Subcutaneous abdominal adipose tissue (tissue), 5 donors: ENCODE data around the gene SMARCAD1.

ENCODE experiments used
- H3K27ac ChIP-seq: one replicate; pipeline ENCODE4 v1.7.0; 2013; ENCODE audit warnings: low read depth, mild to moderate bottlenecking, inconsistent platforms, low read length, moderate library complexity
- H3K27me3 ChIP-seq, 5 donors: one replicate each; pipeline ENCODE4 v1.7.0; 2013; ENCODE audit warnings: low read length in 5 of 5, inconsistent platforms in 1 of 5; ENCODE audit not compliant: control insufficient read depth in 5 of 5, insufficient read depth in 4 of 5
- H3K36me3 ChIP-seq, 5 donors: one replicate each; pipeline ENCODE4 v1.7.0; 2013; ENCODE audit warnings: low read length in 5 of 5; ENCODE audit not compliant: control insufficient read depth in 5 of 5, insufficient read depth in 5 of 5
- H3K4me1 ChIP-seq, 5 donors: one replicate each; pipeline ENCODE4 v1.7.0; 2013; ENCODE audit warnings: low read length in 5 of 5, mild to moderate bottlenecking in 3 of 5, moderate library complexity in 1 of 5; ENCODE audit not compliant: control insufficient read depth in 5 of 5, insufficient read depth in 5 of 5
- H3K4me3 ChIP-seq, 5 donors: one replicate each; pipeline ENCODE4 v1.7.0; 2013; ENCODE audit warnings: low read length in 5 of 5, low read depth in 1 of 5
- H3K9ac ChIP-seq, 5 donors: one replicate each; pipeline ENCODE4 v1.7.0; 2013; ENCODE audit warnings: low read length in 5 of 5, mild to moderate bottlenecking in 4 of 5, moderate library complexity in 3 of 5
- H3K9me3 ChIP-seq, 5 donors: one replicate each; pipeline ENCODE4 v1.7.0; 2013; ENCODE audit warnings: low read length in 5 of 5; ENCODE audit not compliant: control insufficient read depth in 5 of 5
- donor health status: healthy.
- donor health status: healthy.
- donor health status: healthy.
- donor health status: healthy.
- donor health status: healthy.

SMARCAD1 gene

GRCh38 chr4:94251094-94251493, 43.4 kb downstream of the SMARCAD1 start:
- peaks cover 0 to 2% (median 0%) of the 10 kb centered on the region in 5 donors for H3K4me1 ChIP-seq
- H3K36me3 ChIP-seq = peaks cover 22 to 41% (median 28%) of the 10 kb centered on the region in 5 donors
- H3K27me3 ChIP-seq = no peaks in the 10 kb centered on the region

DNA sequence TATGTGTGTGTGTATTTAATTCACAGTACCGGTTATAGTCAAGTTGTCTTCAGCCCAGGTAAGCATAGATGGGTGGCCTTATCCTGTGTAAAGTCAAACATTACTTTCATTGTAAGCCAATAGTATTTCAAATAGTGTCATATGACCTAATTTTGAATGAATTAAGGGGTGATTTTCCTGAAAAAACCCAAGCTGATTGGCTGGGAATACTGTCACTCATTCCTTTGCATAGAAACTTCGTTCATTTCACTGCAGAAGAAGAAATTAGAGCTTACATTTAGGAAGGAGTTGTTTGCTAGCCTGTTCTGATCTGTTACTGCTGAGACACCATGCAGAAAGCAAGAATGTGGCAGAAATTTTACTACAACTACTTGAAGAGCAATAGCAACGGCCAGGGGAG, 45.4 kb downstream of the SMARCAD1 start:
- Histone ChIP-seq H3K36me3 (peaks cover 16 to 34% (median 20%) of the 10 kb centered on the region in 5 donors), H3K27me3 (no peaks in the 10 kb centered on the region), H3K27ac (no peak overlapping the region), H3K4me3 (no peak overlapping the region), H3K9me3 (no peaks in the 10 kb centered on the region), H3K9ac (no peak overlapping the region), H3K4me1 (peaks cover 0 to 2% (median 0%) of the 10 kb centered on the region in 5 donors)

More at GRCh38 chr4:94251094-94251493, 43.4 kb downstream of the SMARCAD1 start:
- H3K9ac ChIP-seq = no peak overlapping the region
- H3K27ac ChIP-seq = no peak overlapping the region
- H3K4me3 ChIP-seq = no peak overlapping the region
- no peaks in the 10 kb centered on the region for H3K9me3 ChIP-seq

- no peaks in the 10 kb centered on the region for H3K9me3 ChIP-seq
- H3K36me3 ChIP-seq = peaks cover 12 to 33% (median 24%) of the 10 kb centered on the region in 5 donors
Observed at GRCh38 chr4:94256144-94256783, 48.6 kb downstream of the SMARCAD1 start.

DNA sequence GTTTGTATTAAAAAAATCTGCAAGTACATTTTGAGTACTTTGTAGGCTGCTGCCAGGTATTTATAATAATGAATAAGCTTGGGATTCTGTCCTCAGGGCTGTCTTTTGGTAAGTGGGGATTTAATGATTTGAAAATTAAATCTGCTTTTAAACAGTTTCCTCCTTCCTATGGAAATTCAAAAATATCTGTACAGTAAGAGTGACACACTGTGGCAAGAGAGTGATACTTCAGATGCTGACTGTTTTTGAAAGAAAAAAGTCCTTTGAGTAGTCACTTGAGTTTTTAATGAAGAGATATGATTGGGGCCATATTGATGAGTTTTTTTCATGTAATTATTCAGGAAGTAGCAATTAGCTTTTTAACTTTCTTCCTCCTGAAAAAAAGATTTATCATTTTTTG, 49.2 kb downstream of the SMARCAD1 start:
- H3K36me3 ChIP-seq = peaks cover 12 to 31% (median 29%) of the 10 kb centered on the region in 5 donors
- H3K9me3 ChIP-seq = no peaks in the 10 kb centered on the region
- H3K4me1 ChIP-seq = peaks cover 0 to 2% (median 0%) of the 10 kb centered on the region in 5 donors
- H3K27ac ChIP-seq = no peak overlapping the region
- no peak overlapping the region for H3K9ac ChIP-seq
- no peaks in the 10 kb centered on the region for H3K27me3 ChIP-seq
- H3K4me3 ChIP-seq = no peak overlapping the region

More at GRCh38 chr4:94256144-94256783, 48.6 kb downstream of the SMARCAD1 start:
- H3K27ac ChIP-seq = no peak overlapping the region
- peaks cover 0 to 2% (median 0%) of the 10 kb centered on the region in 5 donors for H3K4me1 ChIP-seq
- H3K9ac ChIP-seq = no peak overlapping the region
- no peaks in the 10 kb centered on the region for H3K27me3 ChIP-seq
- H3K4me3 ChIP-seq = no peak overlapping the region

GRCh38 chr4:94262163-94263016, 54.7 kb downstream of the SMARCAD1 start:
- no peak overlapping the region for H3K27ac ChIP-seq
- H3K27me3 ChIP-seq = no peaks in the 10 kb centered on the region
- H3K36me3 ChIP-seq = peaks cover 3 to 32% (median 15%) of the 10 kb centered on the region in 5 donors
- no peaks in the 10 kb centered on the region for H3K9me3 ChIP-seq
- no peaks in the 10 kb centered on the region for H3K4me1 ChIP-seq
- H3K9ac ChIP-seq = no peak overlapping the region
- no peak overlapping the region for H3K4me3 ChIP-seq

DNA sequence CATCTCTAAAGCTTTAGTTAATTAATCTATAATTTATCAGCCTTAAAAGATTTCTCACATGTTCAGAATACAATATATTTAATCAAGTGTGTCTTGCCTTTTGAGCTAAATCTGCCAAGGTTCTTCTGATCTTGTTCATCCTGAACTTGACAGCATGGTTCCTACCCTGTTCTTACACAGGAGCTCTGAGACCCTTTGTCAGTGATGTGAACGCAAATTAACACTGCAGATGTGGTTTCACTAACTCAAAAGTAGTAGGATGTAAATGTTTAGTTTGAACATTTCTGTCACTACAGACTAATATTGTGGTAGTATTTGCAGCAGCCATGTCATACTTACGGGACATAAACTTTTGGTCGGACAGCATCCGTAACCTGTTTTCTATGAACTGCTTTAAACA, 59.4 kb downstream of the SMARCAD1 start:
- peaks cover 13 to 34% (median 20%) of the 10 kb centered on the region in 5 donors for H3K36me3 ChIP-seq
- no peaks in the 10 kb centered on the region for H3K9me3 ChIP-seq
- no peak overlapping the region for H3K4me3 ChIP-seq
- H3K9ac ChIP-seq = no peak overlapping the region
- no peak overlapping the region for H3K27ac ChIP-seq
- no peaks in the 10 kb centered on the region for H3K4me1 ChIP-seq
- no peaks in the 10 kb centered on the region for H3K27me3 ChIP-seq

GRCh38 chr4:94271248-94271647, 63.6 kb downstream of the SMARCAD1 start:
- no peak overlapping the region for H3K27ac ChIP-seq
- H3K36me3 ChIP-seq = peaks cover 25 to 49% (median 39%) of the 10 kb centered on the region in 5 donors
- no peaks in the 10 kb centered on the region for H3K4me1 ChIP-seq
- no peaks in the 10 kb centered on the region for H3K9me3 ChIP-seq
- no peak overlapping the region for H3K9ac ChIP-seq
- H3K27me3 ChIP-seq = no peaks in the 10 kb centered on the region
- no peak overlapping the region for H3K4me3 ChIP-seq

GRCh38 chr4:94274912-94275311, 67.2 kb downstream of the SMARCAD1 start:
- H3K27me3 ChIP-seq = no peaks in the 10 kb centered on the region
- no peak overlapping the region for H3K4me3 ChIP-seq
- peaks cover 44 to 67% (median 63%) of the 10 kb centered on the region in 5 donors for H3K36me3 ChIP-seq
- no peak overlapping the region for H3K27ac ChIP-seq
- no peaks in the 10 kb centered on the region for H3K9me3 ChIP-seq
- no peaks in the 10 kb centered on the region for H3K4me1 ChIP-seq
- no peak overlapping the region for H3K9ac ChIP-seq

- H3K36me3 ChIP-seq = peaks cover 50 to 72% (median 70%) of the 10 kb centered on the region in 5 donors
- no peak overlapping the region for H3K27ac ChIP-seq
- H3K27me3 ChIP-seq = no peaks in the 10 kb centered on the region
- no peak overlapping the region for H3K4me3 ChIP-seq
- H3K9ac ChIP-seq = no peak overlapping the region
- H3K9me3 ChIP-seq = no peaks in the 10 kb centered on the region
- H3K4me1 ChIP-seq = no peaks in the 10 kb centered on the region
Observed at GRCh38 chr4:94276204-94276603, 68.5 kb downstream of the SMARCAD1 start.

- H3K9me3 ChIP-seq = no peaks in the 10 kb centered on the region
- H3K27me3 ChIP-seq = no peaks in the 10 kb centered on the region
- H3K4me1 ChIP-seq = no peaks in the 10 kb centered on the region
- no peak overlapping the region for H3K4me3 ChIP-seq
- H3K36me3 ChIP-seq = peaks cover 50 to 73% (median 62%) of the 10 kb centered on the region in 5 donors
- no peak overlapping the region for H3K9ac ChIP-seq
- H3K27ac ChIP-seq = no peak overlapping the region
Observed at GRCh38 chr4:94277534-94277933, 69.9 kb downstream of the SMARCAD1 start.
